GM23338 (cell line): Measurements from ENCODE around the gene MRPS12. TPM values are rescaled to one million over a fixed set of nuclear protein-coding genes. Genes with fewer than 3 reads are reported as not detected.

Experiments
- CREB1 ChIP-seq: fragments of 250-450 bp; sonication (Bioruptor Pico); IDR thresholded peaks from 2 replicates; pipeline ENCODE4 v1.5.0; 2020; ENCODE audit warnings: low read depth, mild to moderate bottlenecking, moderate library complexity
- EZH2 ChIP-seq: fragments of 200-600 bp; sonication (generic); IDR thresholded peaks from one replicate; pipeline ENCODE4 v1.8.0; 2017; ENCODE audit warnings: antibody characterized with exemption, mild to moderate bottlenecking, low read depth; ENCODE audit not compliant: unreplicated experiment
- EZH2phosphoT487 ChIP-seq: fragments of 200-600 bp; sonication (generic); IDR thresholded peaks from one replicate; pipeline ENCODE4 v1.8.1; 2018; ENCODE audit warnings: antibody characterized with exemption; ENCODE audit not compliant: unreplicated experiment
- JUNB ChIP-seq: IDR thresholded peaks from one replicate; pipeline ENCODE4 v1.6.1; 2016; ENCODE audit warnings: antibody characterized with exemption; ENCODE audit not compliant: unreplicated experiment
- NANOG ChIP-seq: IDR thresholded peaks from 2 replicates; pipeline ENCODE4 v1.6.1; 2016; ENCODE audit warnings: antibody characterized with exemption, borderline replicate concordance
- POLR2AphosphoS5 ChIP-seq: IDR thresholded peaks from 2 replicates; pipeline ENCODE4 v1.6.1; 2016; ENCODE audit warnings: antibody characterized with exemption, low read depth
- STAT1 ChIP-seq: IDR thresholded peaks from one replicate; pipeline ENCODE4 v1.6.1; 2016; ENCODE audit warnings: antibody characterized with exemption; ENCODE audit not compliant: unreplicated experiment
- ZNF114 ChIP-seq: fragments of 250-450 bp; sonication (Bioruptor Pico); IDR thresholded peaks from 2 replicates; pipeline ENCODE4 v1.5.0; 2020; ENCODE audit warnings: mild to moderate bottlenecking, moderate library complexity
- ZNF331 ChIP-seq: fragments of 250-450 bp; sonication (Bioruptor Pico); IDR thresholded peaks from 2 replicates; pipeline ENCODE4 v1.5.0; 2020; ENCODE audit warnings: low read depth, mild to moderate bottlenecking, moderate library complexity
- ZNF462 ChIP-seq: fragments of 250-450 bp; sonication (Bioruptor Pico); IDR thresholded peaks from 2 replicates; pipeline ENCODE4 v1.5.0; 2020; ENCODE audit warnings: mild to moderate bottlenecking, moderate library complexity
- polyA plus RNA-seq: library from polyadenylated mRNA; unstranded; fragments of >200 nt; fragmentation: Nextera tagmentation; extraction: Ambion mirVana; gene quantifications from 2 replicates; pipeline ENCODE4 v1.2.1, GENCODE V29; 2016
- total RNA-seq: library from RNA; depleted of rRNA; stranded (reverse); fragments of >200 nt; shearing (Covaris generic); gene quantifications from 2 replicates; pipeline ENCODE4 v1.2.3, GENCODE V29; 2014
- TF ChIP-seq, protein P1 (sequence below), 2 experiments: fragments of 200-600 bp in 1 of 2; sonication (generic) in 1 of 2; conservative IDR thresholded peaks; 2 replicates each; pipeline versions ENCODE4 v1.5.1 to v1.6.1; 2016 to 2017; ENCODE audit warnings: antibody characterized with exemption in 2 of 2, low read depth in 2 of 2, mild to moderate bottlenecking in 2 of 2, moderate library complexity in 1 of 2

Gene MRPS12
- total and polyA plus RNA-seq, 2 experiments from 2014 or later: 74.1 to 86.3 TPM

DNA sequence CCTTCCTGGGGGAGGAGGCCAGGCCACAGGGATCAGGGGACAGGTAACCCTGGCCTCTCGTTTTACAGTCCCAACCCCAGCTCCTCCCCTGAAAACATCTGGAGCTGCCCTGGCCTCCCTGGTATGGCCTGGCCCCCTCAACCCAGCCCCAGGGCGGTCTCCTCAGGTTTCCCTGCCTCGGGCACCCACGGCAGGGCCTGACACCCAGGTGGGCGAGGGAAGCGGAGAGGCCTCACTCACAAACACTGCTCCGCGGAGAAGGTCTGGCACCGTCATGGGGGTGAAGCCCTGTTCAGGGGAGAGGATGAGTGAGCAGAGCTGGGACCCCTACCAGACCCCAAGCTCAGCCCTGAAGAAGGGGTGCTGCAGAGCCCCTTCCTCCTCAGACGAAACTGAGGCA, 12.2 kb upstream of the MRPS12 start (continued):
- TF ChIP-seq ZNF462 (CRISPR knock-in tag) (no peak), STAT1 (no peak), NANOG (no peak), ZNF114 (CRISPR knock-in tag) (no peak), ZNF331 (CRISPR knock-in tag) (no peak), EZH2phosphoT487 (no peak), EZH2 (no peak), POLR2AphosphoS5 (no peak), JUNB (no peak), CREB1 (CRISPR knock-in tag) (no peak)
- TF ChIP-seq, protein P1, sequence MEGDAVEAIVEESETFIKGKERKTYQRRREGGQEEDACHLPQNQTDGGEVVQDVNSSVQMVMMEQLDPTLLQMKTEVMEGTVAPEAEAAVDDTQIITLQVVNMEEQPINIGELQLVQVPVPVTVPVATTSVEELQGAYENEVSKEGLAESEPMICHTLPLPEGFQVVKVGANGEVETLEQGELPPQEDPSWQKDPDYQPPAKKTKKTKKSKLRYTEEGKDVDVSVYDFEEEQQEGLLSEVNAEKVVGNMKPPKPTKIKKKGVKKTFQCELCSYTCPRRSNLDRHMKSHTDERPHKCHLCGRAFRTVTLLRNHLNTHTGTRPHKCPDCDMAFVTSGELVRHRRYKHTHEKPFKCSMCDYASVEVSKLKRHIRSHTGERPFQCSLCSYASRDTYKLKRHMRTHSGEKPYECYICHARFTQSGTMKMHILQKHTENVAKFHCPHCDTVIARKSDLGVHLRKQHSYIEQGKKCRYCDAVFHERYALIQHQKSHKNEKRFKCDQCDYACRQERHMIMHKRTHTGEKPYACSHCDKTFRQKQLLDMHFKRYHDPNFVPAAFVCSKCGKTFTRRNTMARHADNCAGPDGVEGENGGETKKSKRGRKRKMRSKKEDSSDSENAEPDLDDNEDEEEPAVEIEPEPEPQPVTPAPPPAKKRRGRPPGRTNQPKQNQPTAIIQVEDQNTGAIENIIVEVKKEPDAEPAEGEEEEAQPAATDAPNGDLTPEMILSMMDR (conservative IDR thresholded peaks at IDR 0.05; ENCODE audit: low read depth in 2 of 2): no peak
